Measurements from ENCODE around the gene NRROS.

GRCh38 chr3:196686436-196686835 is 46.9 kb downstream of the NRROS start:
- TF ChIP-seq POLR2A (IDR thresholded peaks at IDR 0.05; ENCODE audit: low read length) = no peak
- no peak for TF ChIP-seq GATA1 (IDR thresholded peaks at IDR 0.05; ENCODE audit: low read depth, low read length)
